GM18861 (cell line): ENCODE data around the gene SCAF11.
"Not testable (repeated sequence)": the region's sequence is repeated elsewhere in the genome, so short reads cannot be mapped to it uniquely, and the experiment has no call there.

ENCODE experiments used
- ATAC-seq: cut with Tn5 transposase; IDR thresholded peaks from one replicate; pipeline ENCODE4 v1.9.1; 2021; ENCODE audit not compliant: unreplicated experiment

SCAF11 gene

GRCh38 chr12:45990468-45991283, at the start of gene SCAF11:
Gene SCAF11, minus strand, starts transcription at chr12:45990574. Its CDS starts 26,407 bp downstream, at chr12:45964167.
- ATAC-seq, result peak; percentile 61

- ATAC-seq, result not testable (repeated sequence)
These were observed 46.7 kb upstream of the SCAF11 start for GRCh38 chr12:46037066-46037465.

- ATAC-seq, result no peak
These were observed 36.8 kb upstream of the SCAF11 start for GRCh38 chr12:46027172-46027571.

- no peak for ATAC-seq
These were observed 33.7 kb upstream of the SCAF11 start for GRCh38 chr12:46024099-46024498.

GRCh38 chr12:46020768-46021167, 30.4 kb upstream of the SCAF11 start:
- no peak for ATAC-seq

GRCh38 chr12:46018712-46019111, 28.3 kb upstream of the SCAF11 start:
- ATAC-seq, result not testable (repeated sequence)

GRCh38 chr12:46017866-46018375, 27.5 kb upstream of the SCAF11 start:
- ATAC-seq, result not testable (repeated sequence)

- no peak for ATAC-seq
These were observed 15.4 kb upstream of the SCAF11 start for GRCh38 chr12:46005823-46006222.

GRCh38 chr12:46005151-46005797, 14.9 kb upstream of the SCAF11 start:
- no peak for ATAC-seq

- no peak for ATAC-seq
These were observed 14.3 kb upstream of the SCAF11 start for GRCh38 chr12:46004715-46005114.

GRCh38 chr12:46000076-46000475, 9.7 kb upstream of the SCAF11 start:
- not testable (repeated sequence) for ATAC-seq

- ATAC-seq, result no peak
These were observed 4.4 kb upstream of the SCAF11 start for GRCh38 chr12:45994736-45995135.

- peak; percentile 20 for ATAC-seq
These were observed 1.2 kb upstream of the SCAF11 start for GRCh38 chr12:45991284-45992249.

GRCh38 chr12:45989721-45990467, 480 bp downstream of the SCAF11 start:
- peak; percentile 22 for ATAC-seq

- no peak for ATAC-seq
These were observed 1.1 kb downstream of the SCAF11 start for GRCh38 chr12:45989287-45989686.

GRCh38 chr12:45988264-45988663, 2.1 kb downstream of the SCAF11 start:
- ATAC-seq, result no peak

- no peak for ATAC-seq
These were observed 3.0 kb downstream of the SCAF11 start for GRCh38 chr12:45987340-45987727.

GRCh38 chr12:45986641-45987339, 3.6 kb downstream of the SCAF11 start:
- no peak for ATAC-seq

- no peak for ATAC-seq
These were observed 9.1 kb downstream of the SCAF11 start for GRCh38 chr12:45981075-45981837.
